K562 (cell line): Measurements from ENCODE around the gene DTD1. TPM values are rescaled to one million over a fixed set of nuclear protein-coding genes. Genes with fewer than 3 reads are reported as not detected.

Experiments
- ATAC-seq: fragments of 200-7000 bp; cut with Tn5 transposase; 3 replicates; pipeline ENCODE4 v1.9.1; 2020; ENCODE audit warnings: moderate library complexity
- BruUV-seq: library from RNA; stranded (reverse); fragments of 400-500 nt; replicated peaks from 2 replicates; lab custom pipeline; 2021; lab: Mats Ljungman, UMichigan
- CTCF ChIA-PET: fragments of 300-600 bp; formaldehyde crosslinking; extraction: SDS; loops from one replicate; lab custom pipeline; 2021; ENCODE audit warnings: low intra/inter-chr PET ratio; lab: Yijun Ruan, JAX
- POLR2A ChIA-PET: fragments of 300-600, 350-650 bp; sonication (Branson Sonifier 250); formaldehyde crosslinking; extraction: SDS; loops from one replicate; lab custom pipeline; 2021; ENCODE audit warnings: antibody characterized with exemption, inconsistent platforms; lab: Yijun Ruan, JAX
- DNase-seq, 4 experiments: peaks; one replicate each; pipeline versions ENCODE4 v3.0.0 to v3.0.0-alpha.2; 2011 to 2018; ENCODE audit warnings: low spot score in 3 of 4, mixed read lengths in 3 of 4; ENCODE audit errors: extremely low read depth in 1 of 4
- FAIRE-seq: peaks from 2 replicates; lab custom pipeline; 2011; peaks lifted over from hg19 to GRCh38; lab: Jason Lieb, UNC
- H2AFZ ChIP-seq: 2 replicates; pipeline ENCODE4 v1.6.0; 2011; ENCODE audit warnings: low read depth, low read length, control low read depth, inconsistent platforms
- H3K27ac ChIP-seq: fragments of 200-600 bp; 3 replicates; pipeline ENCODE4 v1.8.0; 2011; ENCODE audit warnings: low read depth, mild to moderate bottlenecking, control low read depth, inconsistent platforms, low read length, moderate library complexity, mixed read lengths; ENCODE audit errors: extremely low read depth
- H3K27me3 ChIP-seq, 2 experiments: fragments of 300-600 bp in 1 of 2; 2 replicates in 1 of 2; 3 replicates in 1 of 2; pipeline versions ENCODE4 v1.6.0 to v1.8.0; 2011; ENCODE audit warnings: inconsistent platforms in 2 of 2, low read length in 2 of 2, mild to moderate bottlenecking in 1 of 2, mixed read lengths in 1 of 2, moderate library complexity in 1 of 2; ENCODE audit not compliant: control insufficient read depth in 2 of 2, insufficient read depth in 2 of 2
- H3K36me3 ChIP-seq: fragments of 300-600 bp; 3 replicates; pipeline ENCODE4 v1.8.0; 2011; ENCODE audit warnings: mild to moderate bottlenecking, low read length, inconsistent platforms; ENCODE audit not compliant: control insufficient read depth, insufficient read depth
- H3K4me1 ChIP-seq, 2 experiments: fragments of 200-600 bp in 1 of 2; replicated peaks in 1 of 2; 2 replicates in 1 of 2; 3 replicates in 1 of 2; pipeline versions ENCODE4 v1.5.1 to v1.8.0; 2011; ENCODE audit warnings: inconsistent platforms in 2 of 2, low read length in 2 of 2, mild to moderate bottlenecking in 1 of 2, mixed read lengths in 1 of 2, moderate library complexity in 1 of 2; ENCODE audit not compliant: control insufficient read depth in 2 of 2, insufficient read depth in 2 of 2
- H3K4me2 ChIP-seq: 2 replicates; pipeline ENCODE4 v1.6.1; 2011; ENCODE audit warnings: low read length, control low read depth, inconsistent platforms, mixed read lengths; ENCODE audit not compliant: insufficient read depth
- H3K4me3 ChIP-seq: fragments of 200-600 bp; sonication (generic), shearing (Covaris generic); 2 replicates; pipeline ENCODE4 v1.5.1; 2016; ENCODE audit warnings: control low read depth, inconsistent platforms
- H3K79me2 ChIP-seq: fragments of 200-600 bp; 3 replicates; pipeline ENCODE4 v1.8.0; 2011; ENCODE audit warnings: low read length, inconsistent platforms; ENCODE audit not compliant: control insufficient read depth, insufficient read depth
- H3K9ac ChIP-seq, 2 experiments: 2 replicates each; pipeline versions ENCODE4 v1.6.0 to v1.6.1; 2011; ENCODE audit warnings: low read depth in 2 of 2, low read length in 2 of 2, control low read depth in 1 of 2, inconsistent platforms in 1 of 2, mild to moderate bottlenecking in 1 of 2, mixed read lengths in 1 of 2; ENCODE audit not compliant: insufficient read depth in 1 of 2
- H3K9me1 ChIP-seq: one replicate; pipeline ENCODE4 v1.6.0; 2011; ENCODE audit warnings: inconsistent platforms, mild to moderate bottlenecking, low read length, moderate library complexity; ENCODE audit not compliant: control insufficient read depth, insufficient read depth
- H3K9me3 ChIP-seq: replicated peaks from 2 replicates; pipeline ENCODE4 v1.5.1; 2011; ENCODE audit warnings: low read depth, low read length, inconsistent platforms; ENCODE audit not compliant: control insufficient read depth, insufficient read depth
- H4K20me1 ChIP-seq: replicated peaks from 2 replicates; pipeline ENCODE4 v1.6.1; 2011; ENCODE audit warnings: low read length, inconsistent platforms, mixed read lengths; ENCODE audit not compliant: control insufficient read depth, insufficient read depth
- BRF1 ChIP-seq: IDR thresholded peaks from 3 replicates; pipeline ENCODE4 v1.6.1; 2011; ENCODE audit warnings: borderline replicate concordance, mild to moderate bottlenecking; ENCODE audit not compliant: insufficient read length; ENCODE audit errors: extremely low read depth
- U2AF1 ChIP-seq: fragments of 200-400 bp; formaldehyde crosslinking; optimal IDR thresholded peaks from 2 replicates; pipeline ENCODE3; 2017; ENCODE audit warnings: mild to moderate bottlenecking, low read depth, low read length, moderate library complexity
- ZNF316 ChIP-seq: fragments of 450-650 bp; IDR thresholded peaks from 2 replicates; pipeline ENCODE4 v1.6.1; 2016
- WGBS: fragments of 100-300 bp; shearing (Covaris generic); methylation state at CpG from one replicate; pipeline ENCODE4 v1.1.6; 2016; ENCODE audit warnings: low coverage, mixed read lengths; ENCODE audit not compliant: insufficient coverage; ENCODE audit errors: missing lambda C conversion rate; 5-methylcytosine and 5-hydroxymethylcytosine counted together
- in situ Hi-C: fragments of 300-500 bp; cut with MboI; formaldehyde crosslinking; loops from 4 replicates; pipeline ENCODE4 v1.15.0; 2018; ENCODE audit warnings: inconsistent platforms, mixed read lengths
- intact Hi-C: fragments of 100-400 bp; cut with micrococcal nuclease; formaldehyde crosslinking; loops from 2 replicates; pipeline ENCODE4 v1.14.2; 2022
- polyA plus RNA-seq, 8 experiments: library from polyadenylated mRNA; depleted of rRNA in 4 of 8; stranded (reverse) in 5 of 8; unstranded in 3 of 8; fragments of >200 nt; fragmentation: Nextera tagmentation in 2 of 8; fragmentation: Illumina TruSeq in 1 of 8; extraction: Ambion mirVana in 2 of 8; extraction: Trizol in 1 of 8; gene quantifications; 2 replicates each; pipeline versions ENCODE4 v1.2.1 to v1.2.3, GENCODE V29; 2011 to 2014; ENCODE audit warnings: inconsistent platforms in 1 of 8, missing spikeins in 1 of 8
- total RNA-seq, 7 experiments: library from RNA; depleted of rRNA in 6 of 7; stranded (reverse); fragments of >200 nt in 6 of 7; fragmentation: Illumina TruSeq in 2 of 7; extraction: Trizol in 2 of 7; gene quantifications; 2 replicates each; pipeline versions ENCODE4 v1.2.1 to v1.2.3, GENCODE V29; 2011 to 2021; ENCODE audit warnings: low replicate concordance in 1 of 7
- TF ChIP-seq, protein P1 (sequence below): fragments of 450-650 bp; IDR thresholded peaks from 2 replicates; pipeline ENCODE4 v1.7.0; 2016; ENCODE audit warnings: borderline replicate concordance

DTD1 gene
- total and polyA plus RNA-seq, 9 of the 15 experiments (the other 6 are each of a cell fraction or from before 2014, with no cell fraction given), result 5.7 to 28.6 (median 26.8) TPM

DNA sequence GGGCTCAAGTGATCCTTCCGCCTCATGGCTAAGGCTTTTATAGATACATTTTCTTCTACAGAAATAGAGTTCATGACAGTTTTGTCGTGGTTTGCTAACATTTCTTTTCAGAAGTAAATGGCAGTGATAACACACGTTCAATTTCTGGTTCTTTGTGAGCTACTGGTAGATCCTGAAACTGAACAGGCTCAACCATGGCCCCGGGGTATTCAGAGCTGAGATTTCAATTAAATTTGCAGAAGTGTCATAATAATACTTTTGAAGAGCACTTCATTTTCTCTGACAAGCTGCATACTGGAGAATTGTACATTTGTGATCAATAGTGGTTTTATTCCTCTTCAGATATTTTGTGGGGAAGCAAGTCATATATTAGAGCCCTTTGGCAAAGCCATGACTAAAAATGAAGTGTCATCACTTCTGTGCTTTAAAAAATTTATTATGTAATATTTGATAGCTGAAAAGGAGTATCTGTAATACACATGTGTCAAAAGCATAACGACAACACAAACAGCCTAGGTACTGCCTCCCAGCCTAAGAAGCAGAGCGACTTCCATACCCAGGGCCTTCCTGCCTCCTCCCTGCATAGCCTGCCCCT lies 141.5 kb downstream of the DTD1 start:
- ATAC-seq, result no peak
- no peak for FAIRE-seq
- Histone ChIP-seq H4K20me1 (no peaks in the 10 kb centered on the region), H3K9ac (no peak overlapping the region), H3K4me2 (no peak overlapping the region), H3K27ac (no peak overlapping the region), H3K27me3 (no peaks in the 10 kb centered on the region), H3K9me3 (no peaks in the 10 kb centered on the region), H3K4me3 (no peak overlapping the region), H3K4me1 (no peaks in the 10 kb centered on the region), H2AFZ (no peak overlapping the region), H3K36me3 (no peaks in the 10 kb centered on the region), H3K79me2 (no peaks in the 10 kb centered on the region), H3K9me1 (no peaks in the 10 kb centered on the region)
- ChIA-PET POLR2A (interaction anchor here (0.8 to 1.0 kb wide), 2 partner anchors 10 to 1483 kb away, joined by 3 read pairs; no protein-coding TSS in a partner anchor), CTCF (no interaction called here)
- DNase-seq, result no peak
- 20% methylated on average over 6 of the region's 6 CpGs for WGBS
- intact Hi-C loops, result no loop called here
- BruUV-seq, result no TSS peak
- in situ Hi-C loops, result no loop called here
- TF ChIP-seq, protein P1, sequence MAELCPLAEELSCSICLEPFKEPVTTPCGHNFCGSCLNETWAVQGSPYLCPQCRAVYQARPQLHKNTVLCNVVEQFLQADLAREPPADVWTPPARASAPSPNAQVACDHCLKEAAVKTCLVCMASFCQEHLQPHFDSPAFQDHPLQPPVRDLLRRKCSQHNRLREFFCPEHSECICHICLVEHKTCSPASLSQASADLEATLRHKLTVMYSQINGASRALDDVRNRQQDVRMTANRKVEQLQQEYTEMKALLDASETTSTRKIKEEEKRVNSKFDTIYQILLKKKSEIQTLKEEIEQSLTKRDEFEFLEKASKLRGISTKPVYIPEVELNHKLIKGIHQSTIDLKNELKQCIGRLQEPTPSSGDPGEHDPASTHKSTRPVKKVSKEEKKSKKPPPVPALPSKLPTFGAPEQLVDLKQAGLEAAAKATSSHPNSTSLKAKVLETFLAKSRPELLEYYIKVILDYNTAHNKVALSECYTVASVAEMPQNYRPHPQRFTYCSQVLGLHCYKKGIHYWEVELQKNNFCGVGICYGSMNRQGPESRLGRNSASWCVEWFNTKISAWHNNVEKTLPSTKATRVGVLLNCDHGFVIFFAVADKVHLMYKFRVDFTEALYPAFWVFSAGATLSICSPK, result no peak
- TF ChIP-seq ZNF316, result 0 out of 2 replicates have a peak, but pooled peaks have one; percentile 13
- TF ChIP-seq, all 486 proteins: peak for 1

DNA sequence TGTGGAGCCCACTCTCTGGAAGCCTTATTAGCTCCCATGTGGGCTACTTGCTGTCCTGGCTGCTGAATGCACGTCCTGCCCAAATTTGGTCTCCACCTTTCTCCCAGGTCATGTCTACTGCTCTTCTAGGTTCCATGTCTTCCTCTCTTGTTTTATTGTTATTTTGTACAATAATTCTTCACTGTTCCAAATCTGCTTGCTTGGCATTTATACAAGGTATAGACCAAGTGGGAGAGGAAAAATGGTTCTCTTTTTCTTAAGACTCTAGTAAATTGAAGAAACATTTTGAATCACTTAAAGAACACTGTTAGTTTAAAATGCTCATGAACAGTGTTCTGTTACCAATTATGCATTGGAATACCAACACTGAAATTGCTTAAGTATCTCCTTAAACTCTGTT lies 144.1 kb downstream of the DTD1 start:
- Histone ChIP-seq H3K9me3 (no peaks in the 10 kb centered on the region), H2AFZ (no peak overlapping the region), H3K4me1 (no peaks in the 10 kb centered on the region; a peak in 1 of 5 replicates), H3K9ac (no peak overlapping the region), H3K9me1 (no peaks in the 10 kb centered on the region)
- POLR2A ChIA-PET, result no interaction called here
- TF ChIP-seq ZNF316, result 0 out of 2 replicates have a peak, but pooled peaks have one; percentile 14
- TF ChIP-seq U2AF1, result no peak
- TF ChIP-seq BRF1, result no peak
- TF ChIP-seq, all 486 proteins: peak for 1
- CTCF ChIA-PET, result no interaction called here
- in situ Hi-C loops, result no loop called here
- no peaks in the 10 kb centered on the region for H4K20me1 ChIP-seq
- no peaks in the 10 kb centered on the region; a peak in 1 of 5 replicates for H3K27me3 ChIP-seq
- no peak overlapping the region for H3K4me3 ChIP-seq
- intact Hi-C loops, result no loop called here
- FAIRE-seq, result no peak
- no peaks in the 10 kb centered on the region for H3K36me3 ChIP-seq
- no peak for ATAC-seq
- H3K27ac ChIP-seq, result no peak overlapping the region
- no TSS peak for BruUV-seq
- no peak overlapping the region for H3K4me2 ChIP-seq
- 0% methylated on average over 1 of the region's 1 CpG for WGBS
- DNase-seq, result no peak
- H3K79me2 ChIP-seq, result no peaks in the 10 kb centered on the region
